Measurements from ENCODE around the gene MC5R.

DNA sequence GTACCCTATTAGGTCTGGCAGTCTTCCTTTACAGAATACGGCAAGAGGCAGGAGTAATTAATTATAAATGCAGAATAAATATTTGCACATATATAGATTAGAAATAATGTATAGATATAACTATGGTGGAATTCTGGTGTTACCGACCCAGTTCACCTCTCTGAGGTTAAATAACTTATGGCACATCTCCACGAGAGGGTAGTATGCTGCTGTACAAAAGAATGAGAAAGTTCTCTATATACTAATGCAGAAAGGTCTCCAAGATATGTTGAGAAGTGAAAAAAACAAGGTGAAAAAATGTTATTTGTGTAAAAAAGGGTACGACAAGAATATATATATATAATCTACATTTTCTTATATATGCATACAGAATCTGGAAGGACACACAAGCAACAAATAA is 50.6 kb downstream of the MC5R start:
- TF ChIP-seq, protein P1, sequence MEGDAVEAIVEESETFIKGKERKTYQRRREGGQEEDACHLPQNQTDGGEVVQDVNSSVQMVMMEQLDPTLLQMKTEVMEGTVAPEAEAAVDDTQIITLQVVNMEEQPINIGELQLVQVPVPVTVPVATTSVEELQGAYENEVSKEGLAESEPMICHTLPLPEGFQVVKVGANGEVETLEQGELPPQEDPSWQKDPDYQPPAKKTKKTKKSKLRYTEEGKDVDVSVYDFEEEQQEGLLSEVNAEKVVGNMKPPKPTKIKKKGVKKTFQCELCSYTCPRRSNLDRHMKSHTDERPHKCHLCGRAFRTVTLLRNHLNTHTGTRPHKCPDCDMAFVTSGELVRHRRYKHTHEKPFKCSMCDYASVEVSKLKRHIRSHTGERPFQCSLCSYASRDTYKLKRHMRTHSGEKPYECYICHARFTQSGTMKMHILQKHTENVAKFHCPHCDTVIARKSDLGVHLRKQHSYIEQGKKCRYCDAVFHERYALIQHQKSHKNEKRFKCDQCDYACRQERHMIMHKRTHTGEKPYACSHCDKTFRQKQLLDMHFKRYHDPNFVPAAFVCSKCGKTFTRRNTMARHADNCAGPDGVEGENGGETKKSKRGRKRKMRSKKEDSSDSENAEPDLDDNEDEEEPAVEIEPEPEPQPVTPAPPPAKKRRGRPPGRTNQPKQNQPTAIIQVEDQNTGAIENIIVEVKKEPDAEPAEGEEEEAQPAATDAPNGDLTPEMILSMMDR (IDR thresholded peaks at IDR 0.05; ENCODE audit: low read depth, low read length, missing input control): no peak
- TF ChIP-seq, protein P2, sequence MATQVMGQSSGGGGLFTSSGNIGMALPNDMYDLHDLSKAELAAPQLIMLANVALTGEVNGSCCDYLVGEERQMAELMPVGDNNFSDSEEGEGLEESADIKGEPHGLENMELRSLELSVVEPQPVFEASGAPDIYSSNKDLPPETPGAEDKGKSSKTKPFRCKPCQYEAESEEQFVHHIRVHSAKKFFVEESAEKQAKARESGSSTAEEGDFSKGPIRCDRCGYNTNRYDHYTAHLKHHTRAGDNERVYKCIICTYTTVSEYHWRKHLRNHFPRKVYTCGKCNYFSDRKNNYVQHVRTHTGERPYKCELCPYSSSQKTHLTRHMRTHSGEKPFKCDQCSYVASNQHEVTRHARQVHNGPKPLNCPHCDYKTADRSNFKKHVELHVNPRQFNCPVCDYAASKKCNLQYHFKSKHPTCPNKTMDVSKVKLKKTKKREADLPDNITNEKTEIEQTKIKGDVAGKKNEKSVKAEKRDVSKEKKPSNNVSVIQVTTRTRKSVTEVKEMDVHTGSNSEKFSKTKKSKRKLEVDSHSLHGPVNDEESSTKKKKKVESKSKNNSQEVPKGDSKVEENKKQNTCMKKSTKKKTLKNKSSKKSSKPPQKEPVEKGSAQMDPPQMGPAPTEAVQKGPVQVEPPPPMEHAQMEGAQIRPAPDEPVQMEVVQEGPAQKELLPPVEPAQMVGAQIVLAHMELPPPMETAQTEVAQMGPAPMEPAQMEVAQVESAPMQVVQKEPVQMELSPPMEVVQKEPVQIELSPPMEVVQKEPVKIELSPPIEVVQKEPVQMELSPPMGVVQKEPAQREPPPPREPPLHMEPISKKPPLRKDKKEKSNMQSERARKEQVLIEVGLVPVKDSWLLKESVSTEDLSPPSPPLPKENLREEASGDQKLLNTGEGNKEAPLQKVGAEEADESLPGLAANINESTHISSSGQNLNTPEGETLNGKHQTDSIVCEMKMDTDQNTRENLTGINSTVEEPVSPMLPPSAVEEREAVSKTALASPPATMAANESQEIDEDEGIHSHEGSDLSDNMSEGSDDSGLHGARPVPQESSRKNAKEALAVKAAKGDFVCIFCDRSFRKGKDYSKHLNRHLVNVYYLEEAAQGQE (IDR thresholded peaks at IDR 0.05): no peak
- no peak for TF ChIP-seq HNF4A (conservative IDR thresholded peaks at IDR 0.05)
- TF ChIP-seq SP1 (IDR thresholded peaks at IDR 0.05): no peak
- TF ChIP-seq, protein P3, sequence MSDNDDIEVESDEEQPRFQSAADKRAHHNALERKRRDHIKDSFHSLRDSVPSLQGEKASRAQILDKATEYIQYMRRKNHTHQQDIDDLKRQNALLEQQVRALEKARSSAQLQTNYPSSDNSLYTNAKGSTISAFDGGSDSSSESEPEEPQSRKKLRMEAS (IDR thresholded peaks at IDR 0.05): no peak
- TF ChIP-seq FOXA1 (IDR thresholded peaks at IDR 0.05): no peak
- no peak for TF ChIP-seq JUND (IDR thresholded peaks at IDR 0.05)
- no peak for TF ChIP-seq GABPA (IDR thresholded peaks at IDR 0.05 in 1 of 2, conservative IDR thresholded peaks at IDR 0.05 in 1 of 2)
- no peak for TF ChIP-seq TAF1 (conservative IDR thresholded peaks at IDR 0.05)
- no peak for TF ChIP-seq FOXA2 (IDR thresholded peaks at IDR 0.05)
- TF ChIP-seq RAD21 (IDR thresholded peaks at IDR 0.05): no peak
- TF ChIP-seq, protein P4, sequence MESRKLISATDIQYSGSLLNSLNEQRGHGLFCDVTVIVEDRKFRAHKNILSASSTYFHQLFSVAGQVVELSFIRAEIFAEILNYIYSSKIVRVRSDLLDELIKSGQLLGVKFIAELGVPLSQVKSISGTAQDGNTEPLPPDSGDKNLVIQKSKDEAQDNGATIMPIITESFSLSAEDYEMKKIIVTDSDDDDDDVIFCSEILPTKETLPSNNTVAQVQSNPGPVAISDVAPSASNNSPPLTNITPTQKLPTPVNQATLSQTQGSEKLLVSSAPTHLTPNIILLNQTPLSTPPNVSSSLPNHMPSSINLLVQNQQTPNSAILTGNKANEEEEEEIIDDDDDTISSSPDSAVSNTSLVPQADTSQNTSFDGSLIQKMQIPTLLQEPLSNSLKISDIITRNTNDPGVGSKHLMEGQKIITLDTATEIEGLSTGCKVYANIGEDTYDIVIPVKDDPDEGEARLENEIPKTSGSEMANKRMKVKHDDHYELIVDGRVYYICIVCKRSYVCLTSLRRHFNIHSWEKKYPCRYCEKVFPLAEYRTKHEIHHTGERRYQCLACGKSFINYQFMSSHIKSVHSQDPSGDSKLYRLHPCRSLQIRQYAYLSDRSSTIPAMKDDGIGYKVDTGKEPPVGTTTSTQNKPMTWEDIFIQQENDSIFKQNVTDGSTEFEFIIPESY (IDR thresholded peaks at IDR 0.05): no peak
- no peak for TF ChIP-seq YY1 (IDR thresholded peaks at IDR 0.05)
